ENCODE measurements around the gene RAP1B. TPM values are rescaled to one million over a fixed set of nuclear protein-coding genes. Genes with fewer than 3 reads are reported as not detected.

The RAP1B gene
- total and polyA plus RNA-seq, 2 of the 4 experiments (the other 2 are of a cell fraction) = 159 to 200 TPM

GRCh38 chr12:68581926-68582325 lies 28.8 kb upstream of the RAP1B start:
- H3K27me3 ChIP-seq (ENCODE audit: control insufficient read depth, insufficient read depth, low read length) = no peaks in the 10 kb centered on the region
- H4K91ac ChIP-seq (ENCODE audit: insufficient read depth, low read depth, low read length) = no peak overlapping the region
- no peak overlapping the region for H2AFZ ChIP-seq (replicated peaks; ENCODE audit: low read length, poor library complexity)
- no peaks in the 10 kb centered on the region for H3K9me1 ChIP-seq (ENCODE audit: insufficient read depth, low read length)
- H3K4me3 ChIP-seq (ENCODE audit: insufficient read depth, low read depth, low read length) = no peak overlapping the region
- no peak overlapping the region for H3K23ac ChIP-seq (ENCODE audit: low read depth, low read length)
- H2BK20ac ChIP-seq (ENCODE audit: low read depth, low read length) = no peak overlapping the region
- H2BK15ac ChIP-seq (ENCODE audit: low read depth, low read length) = no peak overlapping the region
- POLR2A ChIA-PET (ENCODE audit: unreplicated experiment) = no interaction called here
- intact Hi-C loops (cut with micrococcal nuclease) = no loop called here
- H2AK5ac ChIP-seq (ENCODE audit: low read depth, low read length) = no peak overlapping the region
- H3K4me1 ChIP-seq (ENCODE audit: control insufficient read depth, insufficient read depth, low read length) = no peaks in the 10 kb centered on the region
- no peaks in the 10 kb centered on the region for H3K36me3 ChIP-seq (ENCODE audit: control insufficient read depth, insufficient read depth, low read length)
- ATAC-seq (ENCODE audit: low read depth) (no peak), DNase-seq (no peak)
- H2BK5ac ChIP-seq (ENCODE audit: low read depth, low read length, poor library complexity, severe bottlenecking) = no peak overlapping the region
- no peak overlapping the region for H3K14ac ChIP-seq (replicated peaks; ENCODE audit: low read depth, low read length)
- H3K4ac ChIP-seq (ENCODE audit: low read depth, low read length) = no peak overlapping the region
- H3K9ac ChIP-seq (ENCODE audit: low read depth, low read length) = no peak overlapping the region
- 71% methylated on average over 2 of the region's 4 CpGs; no CpG with 5 or more reads in 1 of the 2 experiments for WGBS, 2 experiments (ENCODE audit: extremely low coverage in 2 of 2, insufficient read length in 1 of 2)
- H3K79me1 ChIP-seq (ENCODE audit: low read depth in 1 of 2, low read length in 2 of 2) = no peaks in the 10 kb centered on the region
- H3K18ac ChIP-seq (ENCODE audit: low read depth, low read length) = no peak overlapping the region
- H2BK120ac ChIP-seq (ENCODE audit: low read depth, low read length) = no peak overlapping the region
- CTCF ChIA-PET = interaction anchor here (1.1 kb wide), 1 partner anchor 25 kb away, joined by 3 read pairs; no protein-coding TSS in a partner anchor
- TF ChIP-seq RFX5 (IDR thresholded peaks at IDR 0.05; ENCODE audit: low read depth, low read length) (no peak), CHD1 (IDR thresholded peaks at IDR 0.05; ENCODE audit: low read depth, low read length) (no peak), BHLHE40 (IDR thresholded peaks at IDR 0.05; ENCODE audit: low read depth, low read length) (no peak), MAZ (IDR thresholded peaks at IDR 0.05; ENCODE audit: borderline replicate concordance, low read depth, low read length) (no peak), SMC3 (IDR thresholded peaks at IDR 0.05; ENCODE audit: low read depth, low read length) (no peak), POLR2A (IDR thresholded peaks at IDR 0.05; ENCODE audit: low read depth, low read length) (no peak), CTCF (conservative IDR thresholded peaks at IDR 0.05; ENCODE audit: low read depth, low read length) (no peak), RCOR1 (IDR thresholded peaks at IDR 0.05; ENCODE audit: insufficient replicate concordance, low read length) (no peak), USF2 (IDR thresholded peaks at IDR 0.05; ENCODE audit: low read depth, low read length) (no peak), FOS (IDR thresholded peaks at IDR 0.05; ENCODE audit: low read depth, low read length) (no peak), MXI1 (IDR thresholded peaks at IDR 0.05; ENCODE audit: borderline replicate concordance, low read depth, low read length) (no peak), CEBPB (IDR thresholded peaks at IDR 0.05; ENCODE audit: low read depth, low read length) (no peak), NFE2L2 (IDR thresholded peaks at IDR 0.05; ENCODE audit: low read depth, low read length) (no peak), MAFK (IDR thresholded peaks at IDR 0.05; ENCODE audit: low read depth, low read length) (no peak), ELK1 (IDR thresholded peaks at IDR 0.05; ENCODE audit: borderline replicate concordance, low read depth, low read length) (no peak), RAD21 (IDR thresholded peaks at IDR 0.05; ENCODE audit: low read length) (no peak)
- H3K4me2 ChIP-seq (ENCODE audit: low read depth, low read length) = no peak overlapping the region
- H4K5ac ChIP-seq (ENCODE audit: low read depth, low read length) = no peak overlapping the region
- no peak overlapping the region for H3K27ac ChIP-seq (ENCODE audit: insufficient read depth, low read length)
- no peak overlapping the region for H2AK9ac ChIP-seq (replicated peaks; ENCODE audit: low read depth, low read length, poor library complexity)
- in situ Hi-C loops (cut with MboI; ENCODE audit: low sequenced_read_pairs) = no loop called here
- dilution Hi-C loops (cut with HindIII; ENCODE audit: low sequenced_read_pairs, unreplicated experiment) = no loop called here
- H4K20me1 ChIP-seq (ENCODE audit: insufficient read depth, low read length) = no peaks in the 10 kb centered on the region
- BruUV-seq (replicated peaks) = no TSS peak
- no peak overlapping the region for H3K56ac ChIP-seq (ENCODE audit: extremely low read depth, insufficient read depth, low read length)
- no peaks in the 10 kb centered on the region for H3K9me3 ChIP-seq (ENCODE audit: control insufficient read depth, insufficient read depth, low read length)
- H4K8ac ChIP-seq (ENCODE audit: low read depth in 2 of 2, low read length in 2 of 2) = no peak overlapping the region

Data from IMR-90 (cell line).